ENCODE results near the gene DAB1. TPM values are rescaled to one million over a fixed set of nuclear protein-coding genes. Genes with fewer than 3 reads are reported as not detected.

Gene DAB1
- total RNA-seq, 2 experiments from 2014 or later: 0.54 to 0.72 TPM

DNA sequence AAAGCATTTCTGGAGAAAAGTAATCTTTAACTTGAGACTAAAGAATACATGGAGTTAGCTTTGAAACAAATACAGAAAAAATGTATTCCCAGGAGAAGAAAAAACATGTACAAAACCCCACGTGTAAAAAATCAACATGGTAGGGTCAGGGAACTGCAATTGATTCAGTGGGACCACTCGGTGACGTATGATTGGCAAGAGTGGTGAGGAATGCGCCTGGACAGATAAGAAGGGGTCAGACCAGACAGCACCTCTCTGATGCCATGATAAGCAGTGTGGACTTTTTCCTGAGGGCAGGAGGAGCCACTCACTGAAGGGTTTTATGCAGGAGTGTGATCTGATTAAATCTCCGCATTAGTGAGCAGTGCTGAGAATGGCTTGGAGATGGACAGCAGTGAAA is 142.5 kb downstream of the DAB1 start:
- Mint-ChIP-seq H3K4me3 (no peak overlapping the region), H3K36me3 (no peaks in the 10 kb centered on the region), H3K9me3 (no peaks in the 10 kb centered on the region), H3K27me3 (no peaks in the 10 kb centered on the region), H3K4me1 (no peaks in the 10 kb centered on the region), H3K27ac (no peak overlapping the region)
- POLR2A ChIA-PET: no interaction called here
- DNase-seq (no peak), ATAC-seq (ENCODE audit: low read depth) (no peak)

DNA sequence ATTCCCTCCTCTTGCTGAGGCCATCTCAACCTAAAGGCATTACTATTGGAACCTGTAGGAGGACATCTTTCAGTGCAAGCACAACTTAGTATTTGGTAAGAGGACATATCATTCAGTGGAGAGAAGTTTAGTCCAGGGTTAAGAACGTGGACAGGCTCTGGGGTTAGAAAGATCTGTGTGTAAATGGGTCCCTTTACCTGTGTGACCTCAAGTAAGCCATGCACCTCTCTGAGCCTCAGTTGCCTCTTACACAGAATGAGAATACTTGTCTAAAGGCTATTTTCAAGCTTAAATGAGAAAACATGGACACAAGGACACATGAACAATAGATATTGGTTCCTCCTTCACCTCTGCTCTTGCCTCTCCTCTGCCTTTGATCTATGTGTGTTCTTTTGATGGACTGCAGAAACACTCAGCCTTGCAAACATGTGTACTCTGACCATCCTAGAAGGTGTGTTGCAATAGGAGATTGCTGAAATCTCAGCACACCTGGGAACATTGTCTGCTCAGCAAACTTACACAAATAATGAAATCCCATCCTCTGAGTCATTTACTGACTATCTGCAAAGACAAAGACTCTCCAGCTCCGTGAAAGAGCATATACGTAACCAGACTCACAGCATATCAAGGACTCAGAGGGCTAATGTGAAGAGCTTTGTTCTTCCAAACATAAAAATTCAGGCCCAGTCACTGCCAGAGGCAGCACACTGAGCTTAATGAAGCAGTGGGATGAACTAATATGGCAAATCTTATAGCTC is 143.8 kb downstream of the DAB1 start:
- no peaks in the 10 kb centered on the region for H3K36me3 Mint-ChIP-seq
- ATAC-seq (ENCODE audit: low read depth): no peak
- no peaks in the 10 kb centered on the region for H3K4me1 Mint-ChIP-seq
- no peak overlapping the region for H3K27ac Mint-ChIP-seq
- no peaks in the 10 kb centered on the region for H3K27me3 Mint-ChIP-seq
- H3K4me3 Mint-ChIP-seq: no peak overlapping the region
- no peaks in the 10 kb centered on the region for H3K9me3 Mint-ChIP-seq
- no peak for DNase-seq
- POLR2A ChIA-PET: no interaction called here

DNA sequence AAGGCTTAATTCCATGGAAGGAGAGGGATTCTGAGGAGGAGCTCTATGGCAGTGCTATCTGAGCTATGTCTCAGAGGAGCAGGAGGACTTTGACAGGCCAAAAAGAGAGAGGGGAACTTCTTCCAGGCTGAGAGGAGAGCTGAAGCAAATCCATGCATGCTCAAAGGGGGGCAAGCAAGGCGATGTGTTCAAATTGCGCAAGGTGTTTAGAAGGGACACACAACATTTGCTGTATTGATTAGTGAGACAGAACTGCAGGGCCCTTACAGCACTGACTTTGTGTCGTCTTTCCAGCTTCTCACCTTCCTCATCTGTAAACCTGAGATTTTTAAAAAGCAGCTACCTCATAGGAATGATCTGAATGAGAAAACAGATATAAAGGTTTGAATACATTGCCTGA is 145.3 kb downstream of the DAB1 start:
- Mint-ChIP-seq H3K9me3 (no peaks in the 10 kb centered on the region), H3K4me3 (no peak overlapping the region), H3K27ac (no peak overlapping the region), H3K27me3 (peaks cover 1% of the 10 kb centered on the region), H3K36me3 (no peaks in the 10 kb centered on the region), H3K4me1 (no peaks in the 10 kb centered on the region)
- DNase-seq (no peak), ATAC-seq (ENCODE audit: low read depth) (no peak)
- POLR2A ChIA-PET: no interaction called here

DNA sequence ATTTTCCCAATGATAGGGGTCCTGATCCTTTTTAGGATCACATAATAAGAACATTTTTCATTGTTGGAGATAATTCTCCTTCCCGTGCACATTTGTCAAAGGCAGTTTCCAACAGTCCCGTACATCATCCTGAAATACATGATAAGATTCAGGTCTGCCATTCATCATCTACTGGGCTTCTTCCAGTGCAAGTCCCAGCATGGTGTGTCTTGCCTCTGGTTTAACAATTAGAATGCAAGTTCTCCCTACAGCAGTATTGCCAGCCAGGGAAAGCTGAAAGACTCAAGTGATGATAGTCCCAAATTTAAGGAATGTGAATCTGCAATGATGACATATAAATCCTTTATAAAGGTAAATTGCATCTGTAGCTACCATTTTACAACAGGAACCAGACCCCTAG is 146.2 kb downstream of the DAB1 start:
- H3K27ac Mint-ChIP-seq: no peak overlapping the region
- ATAC-seq (ENCODE audit: low read depth) (no peak), DNase-seq (no peak)
- H3K27me3 Mint-ChIP-seq: peaks cover 1% of the 10 kb centered on the region
- no peaks in the 10 kb centered on the region for H3K36me3 Mint-ChIP-seq
- H3K4me3 Mint-ChIP-seq: no peak overlapping the region
- no peaks in the 10 kb centered on the region for H3K4me1 Mint-ChIP-seq
- POLR2A ChIA-PET: no interaction called here
- H3K9me3 Mint-ChIP-seq: no peaks in the 10 kb centered on the region

DNA sequence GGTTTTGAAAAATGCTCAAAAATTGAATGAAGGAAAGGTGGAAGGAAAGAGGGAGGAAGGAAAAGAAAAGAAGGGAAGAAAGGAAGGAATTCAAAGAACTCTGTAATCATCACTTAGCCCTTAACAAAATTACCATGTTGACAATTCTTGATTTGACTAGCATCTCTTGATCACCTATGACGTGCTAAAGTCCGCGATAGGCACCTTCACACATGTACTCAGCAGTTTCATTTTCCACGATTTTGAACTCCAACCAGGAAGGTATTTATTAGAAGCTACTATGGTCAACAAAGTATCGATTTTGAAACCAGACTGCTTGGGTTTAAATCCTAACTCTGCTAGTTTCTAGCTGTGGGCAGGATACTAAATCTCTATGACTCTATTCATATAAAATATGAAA is 146.9 kb downstream of the DAB1 start:
- no peak for DNase-seq
- no peak for ATAC-seq (ENCODE audit: low read depth)
- H3K27ac Mint-ChIP-seq: no peak overlapping the region
- H3K27me3 Mint-ChIP-seq: peaks cover 1% of the 10 kb centered on the region
- H3K9me3 Mint-ChIP-seq: no peaks in the 10 kb centered on the region
- no peak overlapping the region for H3K4me3 Mint-ChIP-seq
- H3K36me3 Mint-ChIP-seq: no peaks in the 10 kb centered on the region
- POLR2A ChIA-PET: no interaction called here
- no peaks in the 10 kb centered on the region for H3K4me1 Mint-ChIP-seq

DNA sequence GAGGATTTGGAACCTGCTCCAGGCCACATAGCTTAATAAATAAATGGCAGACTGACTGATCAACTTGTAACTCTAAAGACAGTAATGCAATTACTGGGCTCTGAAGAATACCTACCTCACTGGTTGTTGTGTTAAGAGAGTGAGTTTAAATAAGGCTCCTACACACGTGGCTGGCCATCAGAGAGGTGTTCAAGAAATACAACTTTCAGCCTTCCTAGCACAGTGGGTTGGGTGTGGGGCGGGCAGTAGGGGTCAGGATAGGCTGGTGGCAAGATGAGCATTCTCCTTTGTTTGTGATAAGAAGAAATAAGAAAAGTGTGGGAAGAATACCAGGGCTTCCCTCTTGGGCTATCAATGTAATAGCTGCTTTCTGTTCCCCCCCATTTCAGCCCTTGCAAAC is 151.3 kb downstream of the DAB1 start:
- POLR2A ChIA-PET: no interaction called here
- H3K4me1 Mint-ChIP-seq: no peaks in the 10 kb centered on the region
- H3K27ac Mint-ChIP-seq: no peak overlapping the region
- no peaks in the 10 kb centered on the region for H3K9me3 Mint-ChIP-seq
- DNase-seq (no peak), ATAC-seq (ENCODE audit: low read depth) (no peak)
- no peak overlapping the region for H3K4me3 Mint-ChIP-seq
- peaks cover 1% of the 10 kb centered on the region for H3K27me3 Mint-ChIP-seq
- no peaks in the 10 kb centered on the region for H3K36me3 Mint-ChIP-seq

DNA sequence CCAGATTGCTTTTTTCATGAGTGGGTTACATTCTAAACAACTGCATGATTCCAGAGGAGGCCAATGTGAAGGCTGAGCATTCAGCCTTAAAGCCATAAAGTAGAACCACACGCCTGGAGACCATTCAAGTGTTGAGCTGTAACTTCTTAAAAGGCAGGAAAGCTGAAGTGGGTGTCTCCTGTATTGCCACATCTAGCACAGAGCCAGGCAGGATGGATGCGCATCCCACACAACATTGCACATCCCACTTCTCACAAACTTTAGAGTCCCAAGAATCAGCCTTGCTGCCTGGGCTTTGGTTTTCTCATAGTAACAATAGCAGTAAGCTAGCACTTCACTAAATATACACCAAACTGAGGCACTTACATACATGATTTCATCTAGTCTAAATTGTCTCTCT is 151.7 kb downstream of the DAB1 start:
- H3K27ac Mint-ChIP-seq: no peak overlapping the region
- H3K4me1 Mint-ChIP-seq: no peaks in the 10 kb centered on the region
- no peak overlapping the region for H3K4me3 Mint-ChIP-seq
- POLR2A ChIA-PET: no interaction called here
- no peaks in the 10 kb centered on the region for H3K36me3 Mint-ChIP-seq
- DNase-seq: no peak
- H3K9me3 Mint-ChIP-seq: no peaks in the 10 kb centered on the region
- peaks cover 1% of the 10 kb centered on the region for H3K27me3 Mint-ChIP-seq
- no peak for ATAC-seq (ENCODE audit: low read depth)

DNA sequence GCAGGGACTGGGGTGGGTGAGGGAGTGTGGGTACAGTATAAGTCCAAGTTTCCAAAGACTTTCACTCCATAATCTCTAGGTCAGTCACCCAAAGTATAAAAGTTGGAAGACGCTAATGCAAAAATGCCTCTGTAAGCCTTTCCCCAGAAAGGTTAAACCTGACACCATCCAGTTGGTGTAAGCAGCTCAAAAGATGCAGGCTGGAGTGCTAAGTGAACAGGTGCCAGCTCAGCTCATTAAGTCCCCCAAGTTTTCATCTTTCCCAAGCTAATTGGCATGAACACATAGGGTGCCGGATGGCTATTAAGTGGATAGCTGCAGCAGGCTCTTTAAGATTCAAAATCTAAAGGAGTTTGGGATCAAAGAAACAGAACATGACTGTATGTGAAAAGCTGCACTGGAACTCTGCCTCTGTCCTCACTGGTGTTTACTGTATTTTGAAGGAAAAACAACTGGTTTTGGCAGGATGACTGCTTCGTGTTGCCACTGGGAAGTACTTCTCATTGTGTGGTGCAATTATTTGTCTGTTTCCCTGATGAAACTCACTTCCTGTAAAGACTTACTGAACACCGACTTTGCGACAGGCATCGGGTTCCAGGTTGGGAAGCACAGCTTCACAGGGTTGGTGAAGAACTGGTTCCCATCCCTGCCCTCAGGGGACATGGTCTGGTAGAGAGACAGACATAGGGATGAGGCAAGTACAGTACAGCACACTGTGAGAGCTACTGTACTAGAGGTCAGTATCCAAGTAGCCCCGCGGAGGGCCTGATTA is 152.7 kb downstream of the DAB1 start:
- no peak for DNase-seq
- no peaks in the 10 kb centered on the region for H3K4me1 Mint-ChIP-seq
- H3K27me3 Mint-ChIP-seq: peaks cover 1% of the 10 kb centered on the region

DNA sequence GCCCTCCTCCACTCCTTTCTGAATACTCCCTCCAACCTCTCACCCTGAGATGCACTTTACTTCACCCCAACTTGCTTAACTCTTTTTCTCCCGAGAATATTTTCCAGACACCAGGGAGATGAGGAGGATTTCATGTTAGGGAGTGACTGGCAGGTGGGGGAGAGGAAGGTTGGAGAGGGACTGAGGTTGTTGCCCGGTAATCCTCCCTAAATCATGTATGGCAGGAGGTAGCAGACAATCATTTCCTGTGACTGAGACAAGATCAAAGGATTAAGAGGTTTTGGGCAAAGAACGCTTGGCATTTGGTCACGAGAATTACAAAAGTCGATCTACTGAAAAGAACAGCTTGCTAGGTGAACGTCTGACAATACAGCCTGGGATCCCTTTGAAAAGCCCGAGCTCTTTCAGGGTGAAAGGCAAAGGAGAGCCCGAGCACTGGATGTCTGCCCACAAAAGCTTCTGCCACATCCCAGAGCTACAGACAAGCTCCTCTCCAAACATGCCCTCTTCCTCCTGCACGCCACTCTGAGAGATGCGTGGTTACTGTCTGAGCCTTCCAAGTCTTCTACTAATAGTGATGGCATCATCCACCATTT is 154.1 kb downstream of the DAB1 start:
- DNase-seq (no peak), ATAC-seq (ENCODE audit: low read depth) (no peak)
- POLR2A ChIA-PET: no interaction called here
- H3K27me3 Mint-ChIP-seq: peaks cover 1% of the 10 kb centered on the region
- no peak overlapping the region for H3K27ac Mint-ChIP-seq
- H3K4me3 Mint-ChIP-seq: no peak overlapping the region
- H3K36me3 Mint-ChIP-seq: no peaks in the 10 kb centered on the region
- no peaks in the 10 kb centered on the region for H3K9me3 Mint-ChIP-seq
- no peaks in the 10 kb centered on the region for H3K4me1 Mint-ChIP-seq

More for the DNA sequence above, 152.7 kb downstream of the DAB1 start:
- POLR2A ChIA-PET: no interaction called here
- Mint-ChIP-seq H3K27ac (no peak overlapping the region), H3K36me3 (no peaks in the 10 kb centered on the region), H3K4me3 (no peak overlapping the region), H3K9me3 (no peaks in the 10 kb centered on the region)
- no peak for ATAC-seq (ENCODE audit: low read depth)

DNA sequence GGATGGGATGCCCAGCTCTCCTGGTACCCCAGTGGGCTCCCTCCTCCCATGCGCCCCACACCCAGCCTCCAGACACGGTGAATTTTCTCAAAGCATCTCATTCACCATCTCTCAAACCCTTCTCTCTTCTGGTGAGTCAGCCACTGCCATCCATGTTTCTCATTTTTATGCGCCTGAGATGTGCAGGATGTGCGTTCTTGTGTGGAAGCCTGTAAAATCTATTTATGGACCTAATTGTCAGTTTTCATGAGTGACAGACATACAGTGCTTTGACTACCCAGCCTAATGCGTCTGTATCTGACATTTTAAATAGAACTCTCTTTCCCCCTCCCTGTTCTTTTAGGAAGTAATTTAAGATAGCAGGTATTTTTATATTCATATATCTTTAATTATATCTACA is 158.8 kb downstream of the DAB1 start:
- Mint-ChIP-seq H3K27me3 (peaks cover 2% of the 10 kb centered on the region), H3K36me3 (no peaks in the 10 kb centered on the region), H3K27ac (no peak overlapping the region), H3K9me3 (no peaks in the 10 kb centered on the region), H3K4me3 (no peak overlapping the region), H3K4me1 (no peaks in the 10 kb centered on the region)
- DNase-seq (no peak), ATAC-seq (ENCODE audit: low read depth) (no peak)
- POLR2A ChIA-PET: no interaction called here

DNA sequence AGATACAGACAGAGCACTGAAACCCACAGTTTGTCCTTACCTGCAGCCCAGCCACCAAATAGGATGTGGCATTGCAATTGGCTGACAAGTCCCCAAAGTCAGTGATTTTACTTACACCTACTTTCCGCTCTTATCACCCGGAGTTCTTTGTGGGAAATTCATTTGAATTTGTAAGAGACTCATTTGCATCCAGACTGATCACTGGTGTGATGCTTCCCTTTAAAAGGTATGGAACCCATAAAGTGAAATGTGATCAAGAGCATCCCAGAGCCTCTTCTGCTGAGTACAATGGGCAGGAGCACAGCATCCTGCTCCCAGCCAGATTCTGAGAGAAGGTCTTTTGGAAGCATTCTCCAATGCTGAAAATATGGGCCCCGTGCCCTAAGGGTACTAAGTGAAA is 161.4 kb downstream of the DAB1 start:
- H3K9me3 Mint-ChIP-seq: no peaks in the 10 kb centered on the region
- POLR2A ChIA-PET: no interaction called here
- peaks cover 2% of the 10 kb centered on the region for H3K27me3 Mint-ChIP-seq
- H3K36me3 Mint-ChIP-seq: no peaks in the 10 kb centered on the region
- H3K4me1 Mint-ChIP-seq: no peaks in the 10 kb centered on the region
- DNase-seq: no peak
- ATAC-seq (ENCODE audit: low read depth): no peak
- no peak overlapping the region for H3K4me3 Mint-ChIP-seq
- no peak overlapping the region for H3K27ac Mint-ChIP-seq

DNA sequence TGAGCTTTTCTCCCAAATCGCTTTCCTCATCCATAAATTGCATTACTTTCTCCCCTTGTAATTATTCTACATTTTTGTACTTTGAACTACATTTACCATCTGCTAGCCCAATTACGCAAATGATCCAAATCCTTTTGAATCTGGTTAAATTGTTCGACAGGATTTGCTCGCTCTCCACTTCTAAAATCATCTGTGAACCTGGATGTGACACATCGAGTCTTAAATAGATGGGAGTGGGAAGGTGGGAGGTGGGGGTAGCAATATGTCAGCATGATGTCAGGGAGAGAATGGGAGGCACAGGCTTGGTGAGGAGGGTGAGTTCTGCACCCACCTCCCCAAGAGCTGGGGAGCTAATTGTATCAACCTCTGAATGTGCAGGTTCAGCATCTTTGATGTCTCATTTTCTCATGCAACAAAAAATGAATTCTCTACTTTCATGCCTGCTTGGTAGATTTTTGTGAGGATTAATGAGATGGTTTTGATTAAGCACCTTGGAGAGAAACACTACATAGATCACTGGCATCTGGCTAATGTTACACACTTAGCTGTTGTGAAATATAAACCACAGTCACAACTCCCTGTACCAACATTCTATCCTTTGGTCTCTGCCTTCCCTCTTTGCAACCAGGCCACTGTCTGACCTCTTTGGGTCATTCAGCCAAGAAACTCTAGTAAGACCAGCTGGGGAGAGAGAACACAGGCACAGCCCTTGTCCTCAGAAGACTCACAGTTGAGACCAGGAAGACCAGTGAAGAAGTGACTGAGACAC is 165.1 kb downstream of the DAB1 start:
- no peak overlapping the region for H3K27ac Mint-ChIP-seq
- ATAC-seq (ENCODE audit: low read depth) (no peak), DNase-seq (no peak)
- no peaks in the 10 kb centered on the region for H3K4me1 Mint-ChIP-seq
- H3K36me3 Mint-ChIP-seq: no peaks in the 10 kb centered on the region
- H3K27me3 Mint-ChIP-seq: no peaks in the 10 kb centered on the region
- POLR2A ChIA-PET: no interaction called here
- no peaks in the 10 kb centered on the region for H3K9me3 Mint-ChIP-seq
- H3K4me3 Mint-ChIP-seq: no peak overlapping the region

DNA sequence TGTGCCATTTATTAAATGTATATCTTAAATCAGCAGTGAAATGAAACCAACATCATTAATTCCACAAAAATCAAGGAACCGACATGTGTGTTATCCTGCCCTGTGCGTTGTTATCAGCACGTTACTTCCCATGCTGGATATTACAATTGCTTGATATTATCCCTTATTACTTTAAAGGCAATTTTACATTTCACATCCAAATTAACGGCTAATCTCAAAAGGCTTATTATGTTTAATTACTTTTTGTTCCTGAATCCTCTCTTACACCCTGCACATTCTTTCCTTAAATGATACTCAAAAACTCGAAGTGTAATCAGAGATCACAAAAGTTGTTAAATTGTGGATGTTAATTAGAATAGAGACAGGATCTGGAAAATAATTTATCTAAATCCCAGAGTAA is 167.9 kb downstream of the DAB1 start:
- no peak for ATAC-seq (ENCODE audit: low read depth)
- H3K36me3 Mint-ChIP-seq: no peaks in the 10 kb centered on the region
- H3K4me1 Mint-ChIP-seq: no peaks in the 10 kb centered on the region
- no peaks in the 10 kb centered on the region for H3K27me3 Mint-ChIP-seq
- H3K9me3 Mint-ChIP-seq: no peaks in the 10 kb centered on the region
- no peak overlapping the region for H3K27ac Mint-ChIP-seq
- DNase-seq: no peak
- H3K4me3 Mint-ChIP-seq: no peak overlapping the region
- POLR2A ChIA-PET: no interaction called here

All from activated naive CD8-positive, alpha-beta T cell treated with anti-CD3 and anti-CD28 coated beads, Interleukin-2, amount 10 ng/mL, durations not matched to agents 7 days and 5 days (primary cell).